MM.1S (cell line): ENCODE data around the gene TRAF3IP1.

Source experiments
- CTCF ChIP-seq: fragments of 300-600 bp; sonication (generic); IDR thresholded peaks from 2 replicates; pipeline ENCODE4 v1.5.1; 2016; ENCODE audit warnings: antibody characterized with exemption, low read length, mixed read lengths
- EZH2 ChIP-seq: fragments of 300-600 bp; sonication (generic); optimal IDR thresholded peaks from 2 replicates; pipeline ENCODE3; 2017; ENCODE audit warnings: low read depth, mild to moderate bottlenecking, antibody characterized with exemption, low read length, mixed read lengths
- EZH2phosphoT487 ChIP-seq: fragments of 300-600 bp; sonication (generic); IDR thresholded peaks from 2 replicates; pipeline ENCODE4 v1.6.1; 2018; ENCODE audit warnings: antibody characterized with exemption, low read length

- TF ChIP-seq CTCF (no peak), EZH2 (no peak), EZH2phosphoT487 (no peak)
Measured at GRCh38 chr2:238438856-238439849, 118.8 kb downstream of the TRAF3IP1 start.
